ENCODE results near the gene SNCAIP.

The SNCAIP gene

DNA sequence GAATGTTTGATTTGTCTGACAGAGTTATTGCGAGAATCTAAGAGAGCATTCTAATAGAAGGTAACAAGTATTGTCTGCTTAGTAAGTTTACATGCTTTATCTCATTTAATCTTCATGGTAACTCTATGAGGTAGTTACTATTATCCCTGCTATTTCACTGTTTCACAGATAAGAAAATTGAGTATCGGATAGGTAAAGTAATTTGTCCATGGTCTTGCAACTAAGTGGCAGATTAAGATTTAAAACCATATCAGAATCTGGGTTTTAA, 118.2 kb downstream of the SNCAIP start:
- DNase-seq = no peak

DNA sequence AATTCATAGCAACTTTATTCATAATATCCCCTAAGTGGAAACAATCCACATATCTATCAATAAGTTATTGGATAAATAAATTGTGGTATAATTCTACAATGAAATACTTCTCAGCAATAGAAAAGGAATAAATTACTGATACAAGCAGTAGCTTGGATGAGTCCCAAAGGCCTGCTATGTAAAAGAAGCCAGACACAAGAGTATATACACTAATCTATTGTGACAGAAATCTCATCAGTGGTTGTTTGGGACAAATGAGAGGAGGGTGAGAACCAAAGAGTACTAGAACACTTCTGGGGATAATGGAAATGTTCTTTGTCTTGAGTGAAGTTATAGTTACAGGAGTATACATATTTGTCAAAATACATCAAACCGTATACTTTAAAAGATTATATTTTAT, 119.3 kb downstream of the SNCAIP start:
- no peak for DNase-seq

DNA sequence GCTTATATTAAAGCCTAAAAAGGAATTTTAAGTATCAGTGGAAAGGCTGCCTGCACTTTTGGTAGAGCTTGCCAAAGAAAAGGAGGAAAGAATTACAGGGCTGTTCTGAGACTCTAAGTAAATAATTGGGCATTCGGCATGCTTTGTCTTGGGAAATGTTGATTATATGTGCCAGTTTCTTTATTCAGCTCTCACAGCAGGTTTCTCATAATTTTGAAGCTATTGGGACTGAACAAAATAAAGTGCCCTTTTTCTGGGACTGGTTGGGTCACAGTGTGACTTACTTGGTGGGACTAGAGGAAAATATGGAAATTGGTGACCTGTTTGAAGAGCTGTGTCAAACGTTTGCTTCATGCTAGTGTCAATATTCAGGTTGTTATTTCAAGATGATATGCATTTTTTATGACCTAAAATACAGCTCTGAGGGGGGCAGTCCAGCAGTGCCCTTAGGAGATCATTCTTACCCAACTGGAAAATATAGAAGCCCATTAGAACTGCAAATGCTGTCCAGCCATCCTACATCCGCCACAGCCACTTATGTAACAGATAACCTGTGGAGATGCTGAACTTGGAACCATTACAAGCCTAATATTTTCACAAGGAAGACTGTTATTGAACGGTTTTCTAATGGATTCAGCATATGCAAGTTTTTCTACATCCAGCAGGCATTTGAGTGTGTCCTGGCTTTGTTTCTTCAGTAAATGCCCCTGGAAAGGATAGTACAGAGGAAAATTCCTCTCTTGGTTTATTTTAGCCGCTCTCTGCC, 122.4 kb downstream of the SNCAIP start:
- DNase-seq = no peak

DNA sequence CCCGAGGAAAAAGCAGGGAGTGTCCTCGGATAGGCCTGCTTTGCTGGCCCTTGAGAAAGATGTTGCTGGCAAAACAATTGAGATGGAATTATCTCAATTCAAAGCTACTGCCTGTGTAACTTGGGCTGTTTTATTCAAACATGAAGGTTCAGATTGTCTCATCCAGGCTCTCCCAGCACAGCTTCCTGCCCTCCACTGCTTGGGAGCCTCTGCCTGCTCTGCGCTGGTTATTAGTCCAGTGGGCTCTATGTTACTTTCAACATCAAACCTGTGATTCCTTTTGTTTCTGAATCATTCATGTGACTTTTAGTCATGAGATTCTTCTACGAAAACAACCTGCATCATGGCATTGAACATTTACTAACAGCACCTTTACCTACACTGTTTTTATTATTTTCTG, 123.2 kb downstream of the SNCAIP start:
- no peak for DNase-seq

DNA sequence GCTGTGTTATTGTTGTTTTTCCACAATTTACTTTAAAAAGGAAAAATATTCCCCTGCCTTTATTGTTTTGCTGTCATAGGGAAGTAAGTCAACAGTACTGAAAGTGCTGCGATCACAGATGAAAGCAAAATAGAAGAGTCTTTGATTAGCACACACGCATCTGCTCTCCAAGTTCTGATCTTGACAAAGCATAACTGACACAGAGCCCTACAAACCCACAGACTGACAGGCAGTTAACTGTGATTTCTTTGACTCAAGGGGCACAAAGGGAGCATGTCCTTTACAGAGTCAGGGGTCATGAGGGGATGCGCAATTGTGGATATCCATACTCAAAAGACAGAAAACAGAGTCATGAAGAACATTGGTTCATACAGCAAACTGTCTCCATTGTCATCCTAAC, 123.7 kb downstream of the SNCAIP start:
- no peak for DNase-seq

DNA sequence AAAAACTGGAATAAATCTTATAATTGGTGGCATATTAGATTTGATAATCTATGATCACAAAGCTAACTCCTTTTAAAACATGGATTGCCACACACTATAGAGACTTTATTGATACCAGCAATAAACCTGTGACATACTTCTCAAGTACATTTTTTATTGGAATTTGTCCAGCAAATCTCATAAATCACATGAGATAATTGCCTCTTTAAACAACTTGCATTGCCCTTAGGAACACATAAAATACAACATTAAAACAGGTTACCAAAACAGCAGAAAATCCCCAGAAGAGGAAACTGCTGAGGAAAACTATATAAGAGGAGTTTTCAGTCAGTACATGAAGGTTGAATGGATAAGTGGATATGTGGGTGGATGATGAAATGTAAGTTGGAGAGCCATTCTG, 124.6 kb downstream of the SNCAIP start:
- no peak for DNase-seq

DNA sequence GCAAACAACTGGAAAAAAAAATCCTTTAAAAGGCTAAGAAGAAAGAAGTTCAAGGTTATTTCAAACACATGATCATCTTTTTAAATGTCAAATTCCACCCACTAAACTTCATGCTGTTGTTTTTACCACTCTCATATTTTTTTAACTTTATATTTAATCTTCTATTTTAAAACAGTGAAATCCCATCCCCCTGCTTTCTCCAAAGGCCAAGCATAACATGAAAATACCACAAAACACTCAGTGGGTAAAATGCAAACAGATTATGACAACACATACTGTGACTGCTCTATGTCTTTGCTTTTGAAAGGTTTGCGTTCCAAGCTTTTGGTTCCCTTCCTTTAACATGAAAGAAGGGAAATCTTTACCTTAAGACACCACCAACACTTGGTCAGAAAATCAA, 127.6 kb downstream of the SNCAIP start:
- DNase-seq = no peak

DNA sequence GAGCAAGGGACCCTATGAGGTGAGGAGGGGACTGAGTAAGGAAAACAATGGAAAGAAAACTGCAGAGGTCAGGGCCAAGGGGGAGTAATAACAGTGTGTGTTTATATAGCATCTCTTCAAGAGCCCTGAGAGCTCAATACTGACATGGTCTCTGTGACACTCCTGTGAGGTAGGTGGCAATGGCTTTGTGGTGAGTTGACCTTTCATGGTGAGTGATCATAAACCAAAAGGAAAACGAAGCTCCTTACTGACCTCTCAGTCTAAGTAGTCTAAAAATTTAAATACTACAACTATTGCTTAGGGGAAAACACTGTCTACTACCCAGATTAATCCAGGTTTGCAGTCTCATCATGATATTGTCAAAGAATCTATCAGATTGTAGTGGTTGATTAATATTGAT, 130.9 kb downstream of the SNCAIP start:
- no peak for DNase-seq

DNA sequence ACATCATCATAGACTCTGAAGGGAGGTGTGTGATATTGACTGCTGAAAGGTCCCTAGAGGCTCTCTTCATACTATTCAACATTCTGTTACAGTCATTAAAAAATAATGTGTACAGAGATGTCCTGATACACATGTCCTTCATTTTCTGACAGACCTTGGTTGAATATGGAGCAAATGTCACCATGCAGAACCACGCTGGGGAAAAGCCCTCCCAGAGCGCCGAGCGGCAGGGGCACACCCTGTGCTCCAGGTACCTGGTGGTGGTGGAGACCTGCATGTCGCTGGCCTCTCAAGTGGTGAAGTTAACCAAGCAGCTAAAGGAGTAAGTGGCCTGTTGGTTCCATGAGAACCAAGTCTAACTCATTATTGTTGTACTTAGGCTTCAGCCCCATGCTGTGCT, 132.4 kb downstream of the SNCAIP start:
- DNase-seq = no peak

DNA sequence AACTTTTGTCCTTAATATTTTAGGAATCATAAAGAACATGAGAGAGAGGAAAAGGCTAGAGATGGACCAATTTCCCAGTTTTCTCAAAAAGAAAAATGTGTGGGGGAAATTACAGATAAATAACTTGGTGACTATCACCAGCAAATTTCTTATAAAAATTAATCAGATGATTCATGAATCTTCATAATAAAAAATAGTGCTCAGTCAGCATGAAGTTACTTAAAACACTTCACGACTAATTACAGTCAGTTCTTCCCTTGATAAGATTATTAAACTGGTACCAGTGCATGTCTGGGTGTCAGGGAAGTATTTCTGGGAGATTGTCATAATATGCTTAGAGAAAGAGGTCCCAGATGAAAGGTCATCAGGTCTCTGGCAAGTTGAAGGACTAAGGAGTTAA, 133.0 kb downstream of the SNCAIP start:
- DNase-seq = no peak

DNA sequence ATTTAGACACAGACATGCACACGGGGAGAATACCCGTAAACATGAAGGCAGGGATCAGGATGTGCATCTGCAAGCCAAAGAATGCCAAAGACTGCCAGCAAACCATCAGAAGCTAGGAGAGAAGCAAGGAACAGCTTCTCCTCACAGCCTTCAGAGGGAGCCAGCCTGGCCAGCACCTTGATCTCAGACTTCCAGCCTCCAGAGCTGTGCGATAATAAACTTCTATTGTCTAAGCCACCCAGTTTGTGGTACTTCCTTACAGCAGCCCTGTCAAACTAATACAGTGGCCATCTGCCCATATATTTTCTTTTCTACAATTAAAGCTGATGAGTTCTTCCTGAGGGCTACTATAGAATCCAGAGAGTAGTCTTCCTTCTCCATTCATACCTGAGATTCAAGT, 135.0 kb downstream of the SNCAIP start:
- DNase-seq = peak in 1 of 2 experiments; percentile 27

DNA sequence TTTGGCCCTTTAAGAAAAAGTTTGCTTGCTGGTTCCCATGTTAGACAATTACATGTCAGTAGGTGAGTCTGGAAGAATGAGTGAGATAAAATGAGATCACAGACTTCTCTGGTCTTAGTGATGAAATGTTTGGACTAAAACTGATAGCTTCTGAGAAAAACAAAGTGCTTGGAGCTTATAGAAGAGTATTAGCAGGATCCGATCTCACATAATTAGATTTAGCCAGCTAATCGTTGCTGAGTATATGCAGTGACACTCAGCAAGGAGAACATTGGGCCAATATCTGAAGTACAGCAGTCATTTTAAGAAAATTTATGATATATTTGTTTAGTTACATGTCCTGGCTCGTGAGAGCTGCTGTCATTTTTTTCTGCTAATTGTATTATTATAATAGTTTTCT, 135.8 kb downstream of the SNCAIP start:
- peak in 1 of 2 experiments; percentile 43 for DNase-seq

DNA sequence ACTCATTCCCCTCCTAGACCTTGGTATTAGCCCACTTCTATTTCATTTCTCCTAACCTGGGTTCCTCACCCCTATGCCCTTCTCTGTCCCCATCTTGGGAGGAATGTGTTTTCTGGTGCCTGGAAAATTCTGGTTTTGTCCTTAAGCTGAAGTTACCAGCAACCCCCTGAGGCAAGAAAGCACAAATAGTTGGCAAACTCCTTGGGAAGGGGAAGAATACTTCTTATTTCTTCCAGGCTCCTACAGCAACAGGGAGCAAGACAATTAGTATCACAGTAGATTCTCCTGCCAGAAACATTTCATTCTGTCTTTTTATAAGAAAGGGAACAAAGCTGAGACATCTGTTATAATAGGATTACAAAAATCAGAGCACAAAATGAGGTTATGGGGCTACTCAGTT, 142.5 kb downstream of the SNCAIP start:
- DNase-seq = peak in 1 of 2 experiments; percentile 3

DNA sequence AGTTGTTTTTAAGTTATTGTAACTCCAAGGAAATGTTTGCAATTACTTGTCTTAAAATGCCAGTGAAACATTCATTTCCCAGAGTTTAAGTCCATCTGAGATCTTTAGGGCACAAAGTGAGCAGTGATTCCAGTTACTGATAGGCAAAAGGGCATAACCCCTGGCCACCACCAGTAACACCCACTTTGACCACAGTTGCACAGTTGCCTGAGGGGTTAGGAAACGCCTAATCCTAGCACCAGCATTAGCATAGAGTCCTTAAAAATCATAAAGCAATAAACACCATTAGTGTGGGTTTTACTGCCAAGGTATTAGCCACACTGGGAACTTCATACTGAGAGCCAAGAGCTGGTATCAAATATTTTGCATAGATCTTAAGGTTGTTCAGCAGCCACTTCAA, 143.9 kb downstream of the SNCAIP start:
- no peak for DNase-seq

DNA sequence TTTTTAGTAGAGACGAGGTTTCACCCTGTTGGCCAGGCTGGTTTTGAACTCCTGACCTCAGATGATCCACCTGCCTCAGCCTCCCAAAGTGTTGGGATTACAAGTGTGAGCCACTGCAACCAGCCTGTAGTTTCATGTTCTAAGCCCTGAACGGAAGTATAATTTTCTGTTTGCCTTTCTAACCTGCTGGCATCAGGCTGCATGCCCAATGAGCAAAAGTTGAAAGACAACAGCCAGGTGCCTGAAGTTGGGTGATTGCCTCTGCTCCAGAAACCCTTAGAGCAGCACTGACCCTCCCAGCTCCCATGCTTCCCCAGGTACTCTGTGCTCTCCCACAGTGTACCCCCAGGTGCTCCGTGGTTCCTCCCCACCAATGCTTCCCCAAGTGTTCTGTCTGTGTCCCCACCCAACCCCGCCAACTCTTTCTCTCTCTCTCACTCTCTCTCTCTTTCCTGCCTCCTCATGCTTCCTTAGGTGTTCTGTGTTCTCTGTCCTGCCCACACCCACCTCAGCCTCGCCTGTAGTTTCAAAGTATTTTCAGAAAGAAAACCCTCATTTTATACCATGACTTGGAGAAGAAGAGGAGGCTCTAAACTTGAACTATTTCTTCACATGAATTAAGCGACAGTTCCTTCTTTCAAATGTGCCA, 145.3 kb downstream of the SNCAIP start:
- DNase-seq = no peak

DNA sequence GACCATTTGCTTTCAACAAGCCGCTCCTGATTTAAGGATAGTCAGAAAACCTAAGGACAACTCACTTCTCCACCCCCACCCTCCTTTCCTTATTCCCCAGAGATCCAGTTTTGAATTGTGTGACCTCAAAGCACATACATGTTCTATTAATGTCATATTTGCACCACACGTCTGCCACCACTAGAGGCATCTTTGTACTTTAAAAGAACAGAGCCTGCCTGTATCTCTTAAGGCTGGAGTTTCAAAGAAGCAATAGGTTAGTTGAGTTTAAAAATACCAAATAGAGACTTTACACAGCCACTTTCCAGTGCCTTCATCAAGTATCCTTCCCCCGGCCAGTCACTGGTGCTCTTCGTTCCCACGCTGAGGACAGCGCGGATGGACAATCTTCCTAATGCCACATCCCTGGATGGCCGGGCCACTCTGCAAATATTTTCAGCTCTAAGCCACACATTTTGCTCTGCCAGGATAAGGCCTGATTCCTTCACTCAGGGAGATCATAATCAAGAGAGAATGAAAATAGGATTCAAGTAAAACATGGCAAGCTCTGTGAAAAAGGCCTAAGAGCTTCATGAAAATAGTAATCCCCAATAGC, 146.3 kb downstream of the SNCAIP start:
- peak in 1 of 2 experiments; percentile 29 for DNase-seq

DNA sequence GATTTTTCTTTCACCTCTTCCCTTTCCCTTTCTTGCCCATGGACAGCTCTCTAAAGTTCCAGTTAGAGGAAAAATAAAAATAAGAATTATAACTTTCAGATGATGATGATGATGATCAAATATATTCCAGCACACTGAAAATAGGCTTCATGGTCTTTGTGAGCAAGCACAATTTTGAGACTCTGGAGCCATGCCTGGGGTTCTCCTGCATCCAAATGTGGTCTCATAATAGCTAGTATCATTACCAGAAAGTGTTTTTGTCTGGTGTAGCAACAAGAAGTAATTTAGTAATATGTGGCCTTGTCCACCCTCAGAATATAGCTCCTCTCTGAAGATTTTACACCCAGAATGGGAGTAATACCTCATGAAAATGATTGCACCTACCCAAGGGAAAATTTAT, 150.4 kb downstream of the SNCAIP start:
- DNase-seq = no peak

DNA sequence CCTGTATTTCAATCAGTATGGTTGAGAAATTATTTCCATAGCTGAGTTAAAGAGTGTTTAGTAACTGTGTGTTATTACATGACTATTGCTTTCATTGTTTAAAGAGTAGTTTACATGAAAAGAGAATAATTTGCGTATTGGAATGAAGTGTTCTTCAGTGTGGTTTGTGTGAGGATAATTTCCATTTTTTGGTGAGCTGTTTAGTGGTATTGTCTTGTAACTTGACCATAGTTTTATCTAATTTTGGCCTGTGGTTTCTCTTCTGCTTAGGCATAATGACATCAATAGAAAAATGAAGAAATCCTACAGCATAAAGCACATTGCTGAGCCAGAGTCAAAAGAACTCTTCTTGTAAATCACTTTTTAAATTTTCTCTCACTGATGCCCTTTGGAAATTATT, 151.2 kb downstream of the SNCAIP start:
- no peak for DNase-seq

DNA sequence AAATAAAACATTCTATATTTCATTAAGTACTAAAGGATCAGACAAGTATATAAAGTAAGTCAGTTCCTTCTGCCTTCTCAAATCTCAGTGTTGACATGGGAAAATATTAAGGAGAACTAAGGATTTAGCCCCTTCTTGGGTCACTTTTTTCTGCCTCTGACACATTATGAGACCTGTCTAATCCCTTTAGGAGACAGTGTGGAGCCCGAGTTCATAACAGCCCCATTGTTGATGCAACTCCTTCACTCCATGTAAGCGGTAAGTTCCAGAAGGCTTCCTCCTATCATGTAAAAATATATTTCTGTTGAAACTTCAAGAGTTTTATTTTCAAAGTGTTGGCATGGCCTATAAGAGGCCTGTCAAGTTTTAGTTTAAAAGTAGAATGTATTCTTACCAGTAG, 152.2 kb downstream of the SNCAIP start:
- DNase-seq = no peak

DNA sequence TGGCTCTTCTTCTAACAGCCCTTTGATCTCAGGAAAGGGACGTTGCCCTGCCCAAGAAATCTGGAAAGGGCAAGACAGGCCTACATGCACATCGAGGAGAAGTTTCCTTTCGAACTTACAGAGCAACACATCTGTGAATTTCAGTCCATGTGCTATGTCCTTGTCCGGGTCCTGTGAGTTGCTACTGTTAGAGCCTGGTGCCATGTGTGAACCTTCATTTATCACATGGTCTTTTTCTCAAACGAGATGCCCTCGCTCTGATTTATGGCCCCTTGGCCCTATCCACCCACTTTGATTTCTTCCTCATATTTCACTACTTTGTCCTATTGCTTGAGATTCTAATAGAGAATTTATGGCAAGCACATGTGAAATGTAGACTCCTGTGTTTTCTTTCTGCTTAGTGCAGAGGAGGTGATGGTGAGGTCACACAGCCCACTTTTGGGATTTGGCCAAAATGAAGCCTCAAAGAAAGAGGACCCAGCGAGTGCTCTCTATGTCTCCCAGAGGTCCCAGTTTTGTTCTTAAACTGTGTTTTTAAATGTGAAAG, 153.1 kb downstream of the SNCAIP start:
- DNase-seq = no peak

DNA sequence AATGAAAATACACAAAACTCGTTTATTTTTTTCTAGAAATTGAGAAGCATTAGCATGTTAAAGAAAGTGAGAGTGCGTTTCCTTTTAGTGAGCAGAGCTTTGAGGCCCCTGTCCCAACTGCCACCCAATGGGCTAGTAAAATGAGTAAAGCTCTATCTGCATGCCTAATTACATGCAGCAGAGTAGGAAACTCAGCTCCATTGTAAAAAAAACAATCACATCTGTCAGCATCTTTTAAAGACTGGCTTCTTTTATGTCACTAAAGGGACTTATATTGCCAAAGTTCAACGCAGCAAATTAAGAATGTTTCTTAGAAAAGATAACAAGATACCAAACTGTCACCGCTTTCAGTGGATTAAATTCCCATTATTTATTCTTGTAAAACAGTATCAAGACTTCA, 154.0 kb downstream of the SNCAIP start:
- no peak for DNase-seq

DNA sequence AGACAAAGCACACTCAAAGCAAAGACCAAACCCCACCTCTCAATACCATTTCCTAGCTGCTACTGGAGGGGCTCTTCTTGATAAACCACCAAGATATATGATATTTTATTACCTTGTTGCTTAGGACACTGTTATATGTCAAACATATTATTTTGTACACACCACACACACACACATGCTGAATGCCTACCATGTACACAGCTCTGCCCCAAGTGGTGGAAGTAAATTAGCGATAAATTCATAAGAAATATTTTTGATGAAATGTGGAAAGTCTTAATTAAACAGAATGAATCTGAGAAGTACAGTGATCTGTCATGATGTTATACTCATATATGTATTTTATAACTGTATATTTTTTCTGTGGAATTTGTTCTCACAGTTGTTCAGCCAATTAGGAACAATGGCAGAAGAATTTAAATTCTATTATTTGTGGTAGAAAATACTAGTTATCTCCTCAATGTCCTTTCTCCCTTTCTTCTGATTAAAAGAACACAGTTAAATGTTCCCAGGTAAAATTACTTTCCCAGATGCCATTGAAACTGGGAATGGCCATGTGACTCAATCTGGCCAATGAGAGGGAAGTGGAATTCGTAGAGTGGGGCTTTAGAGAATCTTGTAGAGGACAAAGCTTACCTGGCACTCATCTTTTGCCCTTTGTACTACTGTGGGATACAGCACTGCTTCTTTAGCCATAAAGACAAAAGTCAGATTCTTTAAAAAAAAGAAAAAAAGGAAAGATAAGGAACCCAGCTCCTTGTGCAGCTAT, 156.5 kb downstream of the SNCAIP start:
- DNase-seq = no peak

DNA sequence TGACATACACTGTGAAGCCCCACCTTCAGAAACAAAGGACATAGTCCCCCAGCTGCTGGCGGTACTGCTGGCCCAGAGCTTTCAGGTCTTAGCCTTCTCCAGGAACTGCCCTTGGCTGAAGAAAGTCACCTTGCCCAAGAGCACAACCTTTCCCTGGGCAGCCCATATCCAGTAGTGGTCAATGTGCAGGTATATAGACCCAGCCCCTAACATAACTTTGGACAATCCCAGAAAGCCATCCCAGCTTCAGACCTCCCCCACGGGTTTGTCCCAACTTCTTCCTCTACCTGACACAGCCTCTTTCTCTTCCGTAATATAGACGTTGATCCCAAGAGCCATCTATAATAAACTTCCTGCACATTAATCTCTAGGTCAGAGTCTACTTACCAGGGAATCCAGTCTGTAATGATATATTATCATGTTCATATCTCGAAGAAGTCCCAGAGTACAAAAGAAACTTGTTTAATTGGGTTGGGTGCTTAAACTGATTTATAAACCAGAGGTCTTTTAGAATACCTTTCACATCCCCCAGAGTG, 157.4 kb downstream of the SNCAIP start:
- no peak for DNase-seq
